ENCODE data around the gene CRACR2B.

DNA sequence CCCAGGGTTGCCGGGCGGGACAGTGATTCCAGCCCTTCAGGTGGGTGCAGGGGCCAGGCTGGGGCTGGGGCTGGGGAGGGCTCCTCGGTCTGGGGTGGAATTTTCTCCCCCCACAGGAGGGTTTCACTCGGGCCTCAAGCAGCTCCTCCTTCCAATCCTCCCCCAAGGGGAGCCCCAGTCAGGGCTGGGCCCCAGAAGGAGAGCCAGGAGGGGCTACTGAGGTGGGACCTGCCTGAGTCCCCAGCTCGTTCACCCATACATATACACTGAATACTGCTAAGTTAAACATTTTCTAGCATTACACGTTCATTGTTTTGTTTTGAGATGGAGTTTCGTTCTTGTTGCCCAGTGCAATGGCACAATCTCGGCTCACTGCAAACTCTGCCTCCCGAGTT lies 1.5 kb upstream of the CRACR2B start:
- no peak for TF ChIP-seq POLR2A (IDR thresholded peaks at IDR 0.05)
- TF ChIP-seq, protein P1, sequence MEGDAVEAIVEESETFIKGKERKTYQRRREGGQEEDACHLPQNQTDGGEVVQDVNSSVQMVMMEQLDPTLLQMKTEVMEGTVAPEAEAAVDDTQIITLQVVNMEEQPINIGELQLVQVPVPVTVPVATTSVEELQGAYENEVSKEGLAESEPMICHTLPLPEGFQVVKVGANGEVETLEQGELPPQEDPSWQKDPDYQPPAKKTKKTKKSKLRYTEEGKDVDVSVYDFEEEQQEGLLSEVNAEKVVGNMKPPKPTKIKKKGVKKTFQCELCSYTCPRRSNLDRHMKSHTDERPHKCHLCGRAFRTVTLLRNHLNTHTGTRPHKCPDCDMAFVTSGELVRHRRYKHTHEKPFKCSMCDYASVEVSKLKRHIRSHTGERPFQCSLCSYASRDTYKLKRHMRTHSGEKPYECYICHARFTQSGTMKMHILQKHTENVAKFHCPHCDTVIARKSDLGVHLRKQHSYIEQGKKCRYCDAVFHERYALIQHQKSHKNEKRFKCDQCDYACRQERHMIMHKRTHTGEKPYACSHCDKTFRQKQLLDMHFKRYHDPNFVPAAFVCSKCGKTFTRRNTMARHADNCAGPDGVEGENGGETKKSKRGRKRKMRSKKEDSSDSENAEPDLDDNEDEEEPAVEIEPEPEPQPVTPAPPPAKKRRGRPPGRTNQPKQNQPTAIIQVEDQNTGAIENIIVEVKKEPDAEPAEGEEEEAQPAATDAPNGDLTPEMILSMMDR (IDR thresholded peaks at IDR 0.05 in 4 of 5, conservative IDR thresholded peaks at IDR 0.05 in 1 of 5): no peak
